HepG2 (cell line): Measurements from ENCODE around the gene MRPL10. TPM values are rescaled to one million over a fixed set of nuclear protein-coding genes. Genes with fewer than 3 reads are reported as not detected.

Source experiments
- ASH2L ChIP-seq: fragments of 300-600, 200-600 bp; sonication (generic); IDR thresholded peaks from 2 replicates; pipeline ENCODE4 v1.7.0; 2017; ENCODE audit warnings: low read depth, mild to moderate bottlenecking, moderate library complexity, mixed read lengths, low read length; ENCODE audit not compliant: insufficient read length
- HHEX ChIP-seq: IDR thresholded peaks from 2 replicates; pipeline ENCODE4 v1.6.1; 2016; ENCODE audit warnings: control low read depth
- HMG20B ChIP-seq: conservative IDR thresholded peaks from 2 replicates; pipeline ENCODE4 v1.6.1; 2016; ENCODE audit warnings: missing genetic modification reagents, missing compliant biosample characterization
- LCORL ChIP-seq, 2 experiments: fragments of 450-650 bp in 1 of 2; sonication (generic) in 1 of 2; formaldehyde crosslinking in 1 of 2; IDR thresholded peaks; 2 replicates each; pipeline versions ENCODE4 v1.5.0 to v1.6.1; 2017 to 2020; ENCODE audit warnings: antibody characterized with exemption in 1 of 2, missing genetic modification reagents in 1 of 2
- NCOA1 ChIP-seq: sonication (generic); formaldehyde crosslinking; IDR thresholded peaks from 2 replicates; pipeline ENCODE4 v1.9.0; 2021; ENCODE audit warnings: missing genetic modification reagents
- REPIN1 ChIP-seq: sonication (generic); formaldehyde crosslinking; IDR thresholded peaks from 2 replicates; pipeline ENCODE4 v1.8.0; 2022; ENCODE audit warnings: missing genetic modification reagents, low read depth, mild to moderate bottlenecking, borderline replicate concordance
- ZKSCAN5 ChIP-seq: sonication (generic); formaldehyde crosslinking; IDR thresholded peaks from 2 replicates; pipeline ENCODE4 v1.5.1; 2020; ENCODE audit warnings: mild to moderate bottlenecking, missing genetic modification reagents
- ZMYM3 ChIP-seq: sonication (generic); formaldehyde crosslinking; IDR thresholded peaks from 2 replicates; pipeline ENCODE4 v1.5.1; 2020; ENCODE audit warnings: mild to moderate bottlenecking, missing genetic modification reagents
- polyA plus RNA-seq, 8 experiments: library from polyadenylated mRNA; depleted of rRNA in 3 of 8; stranded (reverse) in 7 of 8; unstranded in 1 of 8; fragments of >200 nt; fragmentation: Illumina TruSeq in 4 of 8; extraction: Trizol in 4 of 8; gene quantifications; 2 replicates each; pipeline versions ENCODE4 v1.2.1 to v1.2.3, GENCODE V29; 2011 to 2016; ENCODE audit warnings: low read depth in 4 of 8, missing spikeins in 1 of 8, mixed read lengths in 1 of 8; ENCODE audit not compliant: insufficient read depth in 1 of 8
- total RNA-seq, 5 experiments: library from RNA; depleted of rRNA; stranded (reverse); fragments of >200 nt; fragmentation: Illumina TruSeq; extraction: Trizol; gene quantifications; 2 replicates each; pipeline ENCODE4 v1.2.3, GENCODE V29; 2016; ENCODE audit warnings: low read depth in 1 of 5
- TF ChIP-seq, protein P1 (sequence below), 2 experiments: fragments of 450-650 bp in 1 of 2; sonication (generic) in 1 of 2; formaldehyde crosslinking in 1 of 2; IDR thresholded peaks; 2 replicates each; pipeline versions ENCODE4 v1.6.1 to v1.8.0; 2016 to 2022; ENCODE audit warnings: antibody characterized with exemption in 1 of 2, mild to moderate bottlenecking in 1 of 2, missing genetic modification reagents in 1 of 2
- TF ChIP-seq, protein P2 (sequence below): sonication (generic); formaldehyde crosslinking; IDR thresholded peaks from 2 replicates; pipeline ENCODE4 v1.9.0; 2022; ENCODE audit warnings: missing genetic modification reagents, mild to moderate bottlenecking, borderline replicate concordance
- TF ChIP-seq, protein P3 (sequence below): sonication (generic); formaldehyde crosslinking; IDR thresholded peaks from 2 replicates; pipeline ENCODE4 v1.9.0; 2022; ENCODE audit warnings: low read depth, missing genetic modification reagents
- TF ChIP-seq, protein P4 (sequence below): sonication (generic); formaldehyde crosslinking; IDR thresholded peaks from 2 replicates; pipeline ENCODE4 v1.5.0; 2020; ENCODE audit warnings: mild to moderate bottlenecking, missing genetic modification reagents

Gene MRPL10
- total and polyA plus RNA-seq, 2 of the 13 experiments (the other 11 are each of a cell fraction or from before 2014, with no cell fraction given): 56.7 to 149 TPM

DNA sequence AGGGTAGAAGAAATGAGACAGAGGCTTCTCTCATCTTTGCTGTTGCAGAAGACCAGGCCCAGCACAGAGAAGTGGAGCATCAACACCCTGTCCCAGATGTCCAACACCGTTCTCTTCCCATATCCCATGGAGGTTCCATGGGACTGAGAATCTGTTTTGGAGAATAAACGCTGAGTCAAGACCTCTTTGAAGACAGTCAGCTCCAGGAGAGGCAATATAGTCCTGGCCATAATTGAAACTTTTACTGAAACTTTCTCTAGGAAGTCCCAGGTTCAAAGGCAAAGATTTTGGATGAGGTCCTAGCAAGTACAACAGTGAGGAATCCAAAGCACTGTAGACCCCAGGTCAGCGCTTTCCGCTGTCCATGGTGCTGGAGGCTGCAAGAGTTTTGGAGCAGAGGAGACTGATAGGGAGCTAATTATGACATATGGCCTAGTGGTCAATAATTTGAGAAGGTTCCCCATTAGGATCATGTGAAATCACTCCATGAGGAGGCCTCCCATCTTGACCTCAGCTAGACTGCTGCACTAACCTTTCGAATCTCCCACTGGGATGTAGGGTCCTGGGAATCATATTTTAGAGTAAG is 45.7 kb downstream of the MRPL10 start (continued):
- TF ChIP-seq, protein P1, sequence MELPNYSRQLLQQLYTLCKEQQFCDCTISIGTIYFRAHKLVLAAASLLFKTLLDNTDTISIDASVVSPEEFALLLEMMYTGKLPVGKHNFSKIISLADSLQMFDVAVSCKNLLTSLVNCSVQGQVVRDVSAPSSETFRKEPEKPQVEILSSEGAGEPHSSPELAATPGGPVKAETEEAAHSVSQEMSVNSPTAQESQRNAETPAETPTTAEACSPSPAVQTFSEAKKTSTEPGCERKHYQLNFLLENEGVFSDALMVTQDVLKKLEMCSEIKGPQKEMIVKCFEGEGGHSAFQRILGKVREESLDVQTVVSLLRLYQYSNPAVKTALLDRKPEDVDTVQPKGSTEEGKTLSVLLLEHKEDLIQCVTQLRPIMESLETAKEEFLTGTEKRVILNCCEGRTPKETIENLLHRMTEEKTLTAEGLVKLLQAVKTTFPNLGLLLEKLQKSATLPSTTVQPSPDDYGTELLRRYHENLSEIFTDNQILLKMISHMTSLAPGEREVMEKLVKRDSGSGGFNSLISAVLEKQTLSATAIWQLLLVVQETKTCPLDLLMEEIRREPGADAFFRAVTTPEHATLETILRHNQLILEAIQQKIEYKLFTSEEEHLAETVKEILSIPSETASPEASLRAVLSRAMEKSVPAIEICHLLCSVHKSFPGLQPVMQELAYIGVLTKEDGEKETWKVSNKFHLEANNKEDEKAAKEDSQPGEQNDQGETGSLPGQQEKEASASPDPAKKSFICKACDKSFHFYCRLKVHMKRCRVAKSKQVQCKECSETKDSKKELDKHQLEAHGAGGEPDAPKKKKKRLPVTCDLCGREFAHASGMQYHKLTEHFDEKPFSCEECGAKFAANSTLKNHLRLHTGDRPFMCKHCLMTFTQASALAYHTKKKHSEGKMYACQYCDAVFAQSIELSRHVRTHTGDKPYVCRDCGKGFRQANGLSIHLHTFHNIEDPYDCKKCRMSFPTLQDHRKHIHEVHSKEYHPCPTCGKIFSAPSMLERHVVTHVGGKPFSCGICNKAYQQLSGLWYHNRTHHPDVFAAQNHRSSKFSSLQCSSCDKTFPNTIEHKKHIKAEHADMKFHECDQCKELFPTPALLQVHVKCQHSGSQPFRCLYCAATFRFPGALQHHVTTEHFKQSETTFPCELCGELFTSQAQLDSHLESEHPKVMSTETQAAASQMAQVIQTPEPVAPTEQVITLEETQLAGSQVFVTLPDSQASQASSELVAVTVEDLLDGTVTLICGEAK (IDR thresholded peaks at IDR 0.05): no peak
- TF ChIP-seq, protein P1 (CRISPR knock-in tag; IDR thresholded peaks at IDR 0.05): 0 out of 2 replicates have a peak, but pooled peaks have one; percentile 27
- TF ChIP-seq, protein P2, sequence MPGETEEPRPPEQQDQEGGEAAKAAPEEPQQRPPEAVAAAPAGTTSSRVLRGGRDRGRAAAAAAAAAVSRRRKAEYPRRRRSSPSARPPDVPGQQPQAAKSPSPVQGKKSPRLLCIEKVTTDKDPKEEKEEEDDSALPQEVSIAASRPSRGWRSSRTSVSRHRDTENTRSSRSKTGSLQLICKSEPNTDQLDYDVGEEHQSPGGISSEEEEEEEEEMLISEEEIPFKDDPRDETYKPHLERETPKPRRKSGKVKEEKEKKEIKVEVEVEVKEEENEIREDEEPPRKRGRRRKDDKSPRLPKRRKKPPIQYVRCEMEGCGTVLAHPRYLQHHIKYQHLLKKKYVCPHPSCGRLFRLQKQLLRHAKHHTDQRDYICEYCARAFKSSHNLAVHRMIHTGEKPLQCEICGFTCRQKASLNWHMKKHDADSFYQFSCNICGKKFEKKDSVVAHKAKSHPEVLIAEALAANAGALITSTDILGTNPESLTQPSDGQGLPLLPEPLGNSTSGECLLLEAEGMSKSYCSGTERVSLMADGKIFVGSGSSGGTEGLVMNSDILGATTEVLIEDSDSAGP (CRISPR knock-in tag): no peak
- TF ChIP-seq NCOA1 (no peak), LCORL (IDR thresholded peaks at IDR 0.05) (no peak), LCORL (CRISPR knock-in tag; IDR thresholded peaks at IDR 0.05) (no peak), ZMYM3 (CRISPR knock-in tag) (no peak), ASH2L (no peak), HMG20B (CRISPR knock-in tag) (0 out of 2 replicates have a peak, but pooled peaks have one; percentile 39), REPIN1 (CRISPR knock-in tag) (0 out of 2 replicates have a peak, but pooled peaks have one; percentile 41), ZKSCAN5 (no peak), HHEX (CRISPR knock-in tag) (no peak)
- TF ChIP-seq, protein P3, sequence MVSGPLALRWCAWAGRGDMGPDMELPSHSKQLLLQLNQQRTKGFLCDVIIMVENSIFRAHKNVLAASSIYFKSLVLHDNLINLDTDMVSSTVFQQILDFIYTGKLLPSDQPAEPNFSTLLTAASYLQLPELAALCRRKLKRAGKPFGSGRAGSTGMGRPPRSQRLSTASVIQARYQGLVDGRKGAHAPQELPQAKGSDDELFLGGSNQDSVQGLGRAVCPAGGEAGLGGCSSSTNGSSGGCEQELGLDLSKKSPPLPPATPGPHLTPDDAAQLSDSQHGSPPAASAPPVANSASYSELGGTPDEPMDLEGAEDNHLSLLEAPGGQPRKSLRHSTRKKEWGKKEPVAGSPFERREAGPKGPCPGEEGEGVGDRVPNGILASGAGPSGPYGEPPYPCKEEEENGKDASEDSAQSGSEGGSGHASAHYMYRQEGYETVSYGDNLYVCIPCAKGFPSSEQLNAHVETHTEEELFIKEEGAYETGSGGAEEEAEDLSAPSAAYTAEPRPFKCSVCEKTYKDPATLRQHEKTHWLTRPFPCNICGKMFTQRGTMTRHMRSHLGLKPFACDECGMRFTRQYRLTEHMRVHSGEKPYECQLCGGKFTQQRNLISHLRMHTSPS (CRISPR knock-in tag): no peak
- TF ChIP-seq, protein P4, sequence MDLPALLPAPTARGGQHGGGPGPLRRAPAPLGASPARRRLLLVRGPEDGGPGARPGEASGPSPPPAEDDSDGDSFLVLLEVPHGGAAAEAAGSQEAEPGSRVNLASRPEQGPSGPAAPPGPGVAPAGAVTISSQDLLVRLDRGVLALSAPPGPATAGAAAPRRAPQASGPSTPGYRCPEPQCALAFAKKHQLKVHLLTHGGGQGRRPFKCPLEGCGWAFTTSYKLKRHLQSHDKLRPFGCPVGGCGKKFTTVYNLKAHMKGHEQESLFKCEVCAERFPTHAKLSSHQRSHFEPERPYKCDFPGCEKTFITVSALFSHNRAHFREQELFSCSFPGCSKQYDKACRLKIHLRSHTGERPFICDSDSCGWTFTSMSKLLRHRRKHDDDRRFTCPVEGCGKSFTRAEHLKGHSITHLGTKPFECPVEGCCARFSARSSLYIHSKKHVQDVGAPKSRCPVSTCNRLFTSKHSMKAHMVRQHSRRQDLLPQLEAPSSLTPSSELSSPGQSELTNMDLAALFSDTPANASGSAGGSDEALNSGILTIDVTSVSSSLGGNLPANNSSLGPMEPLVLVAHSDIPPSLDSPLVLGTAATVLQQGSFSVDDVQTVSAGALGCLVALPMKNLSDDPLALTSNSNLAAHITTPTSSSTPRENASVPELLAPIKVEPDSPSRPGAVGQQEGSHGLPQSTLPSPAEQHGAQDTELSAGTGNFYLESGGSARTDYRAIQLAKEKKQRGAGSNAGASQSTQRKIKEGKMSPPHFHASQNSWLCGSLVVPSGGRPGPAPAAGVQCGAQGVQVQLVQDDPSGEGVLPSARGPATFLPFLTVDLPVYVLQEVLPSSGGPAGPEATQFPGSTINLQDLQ (CRISPR knock-in tag): 0 out of 2 replicates have a peak, but pooled peaks have one; percentile 59
